ENCODE data around the gene MARK1. TPM values are rescaled to one million over a fixed set of nuclear protein-coding genes. Genes with fewer than 3 reads are reported as not detected.

Gene MARK1
- total and polyA plus RNA-seq, 10 of the 15 experiments (the other 5 are each of a cell fraction or from before 2014, with no cell fraction given), result 0.02 to 0.67 (median 0.12) TPM; not detected in 6

DNA sequence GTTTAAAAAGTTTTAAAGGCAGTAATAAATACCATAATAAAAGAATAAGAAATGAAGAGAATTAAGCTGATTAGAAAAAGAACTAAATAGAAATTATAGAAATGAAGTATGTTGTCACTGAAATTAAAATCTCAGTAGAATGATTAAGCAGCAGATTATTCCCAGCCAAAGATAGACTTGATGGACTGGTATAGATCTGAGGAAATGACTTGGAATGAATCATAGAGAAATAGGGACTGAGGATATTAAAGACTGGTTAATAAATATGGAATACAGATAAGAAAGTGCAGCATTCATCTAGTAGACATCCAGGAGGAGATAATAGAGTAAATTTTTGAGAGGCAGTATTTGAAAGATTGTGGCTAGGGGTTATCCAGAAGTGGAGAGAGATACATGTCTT, 28.7 kb downstream of the MARK1 start:
- no TSS peak for BruUV-seq (replicated peaks)
- CTCF ChIA-PET, result interaction anchor here (0.6 kb wide), 1 partner anchor 9 kb away, joined by 3 read pairs; no protein-coding TSS in a partner anchor
- TF ChIP-seq, protein P1, sequence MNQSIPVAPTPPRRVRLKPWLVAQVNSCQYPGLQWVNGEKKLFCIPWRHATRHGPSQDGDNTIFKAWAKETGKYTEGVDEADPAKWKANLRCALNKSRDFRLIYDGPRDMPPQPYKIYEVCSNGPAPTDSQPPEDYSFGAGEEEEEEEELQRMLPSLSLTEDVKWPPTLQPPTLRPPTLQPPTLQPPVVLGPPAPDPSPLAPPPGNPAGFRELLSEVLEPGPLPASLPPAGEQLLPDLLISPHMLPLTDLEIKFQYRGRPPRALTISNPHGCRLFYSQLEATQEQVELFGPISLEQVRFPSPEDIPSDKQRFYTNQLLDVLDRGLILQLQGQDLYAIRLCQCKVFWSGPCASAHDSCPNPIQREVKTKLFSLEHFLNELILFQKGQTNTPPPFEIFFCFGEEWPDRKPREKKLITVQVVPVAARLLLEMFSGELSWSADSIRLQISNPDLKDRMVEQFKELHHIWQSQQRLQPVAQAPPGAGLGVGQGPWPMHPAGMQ (IDR thresholded peaks at IDR 0.05; ENCODE audit: borderline replicate concordance), result no peak
- TF ChIP-seq SIX5 (IDR thresholded peaks at IDR 0.05; ENCODE audit: low read depth, low read length, severe bottlenecking), result no peak
- TF ChIP-seq NR2F1 (conservative IDR thresholded peaks at IDR 0.05), result no peak
- TF ChIP-seq, protein P2, sequence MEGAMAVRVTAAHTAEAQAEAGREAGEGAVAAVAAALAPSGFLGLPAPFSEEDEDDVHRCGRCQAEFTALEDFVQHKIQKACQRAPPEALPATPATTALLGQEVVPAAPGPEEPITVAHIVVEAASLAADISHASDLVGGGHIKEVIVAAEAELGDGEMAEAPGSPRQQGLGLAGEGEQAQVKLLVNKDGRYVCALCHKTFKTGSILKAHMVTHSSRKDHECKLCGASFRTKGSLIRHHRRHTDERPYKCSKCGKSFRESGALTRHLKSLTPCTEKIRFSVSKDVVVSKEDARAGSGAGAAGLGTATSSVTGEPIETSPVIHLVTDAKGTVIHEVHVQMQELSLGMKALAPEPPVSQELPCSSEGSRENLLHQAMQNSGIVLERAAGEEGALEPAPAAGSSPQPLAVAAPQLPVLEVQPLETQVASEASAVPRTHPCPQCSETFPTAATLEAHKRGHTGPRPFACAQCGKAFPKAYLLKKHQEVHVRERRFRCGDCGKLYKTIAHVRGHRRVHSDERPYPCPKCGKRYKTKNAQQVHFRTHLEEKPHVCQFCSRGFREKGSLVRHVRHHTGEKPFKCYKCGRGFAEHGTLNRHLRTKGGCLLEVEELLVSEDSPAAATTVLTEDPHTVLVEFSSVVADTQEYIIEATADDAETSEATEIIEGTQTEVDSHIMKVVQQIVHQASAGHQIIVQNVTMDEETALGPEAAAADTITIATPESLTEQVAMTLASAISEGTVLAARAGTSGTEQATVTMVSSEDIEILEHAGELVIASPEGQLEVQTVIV (IDR thresholded peaks at IDR 0.05; ENCODE audit: borderline replicate concordance, partially characterized antibody), result no peak
- TF ChIP-seq, protein P3, sequence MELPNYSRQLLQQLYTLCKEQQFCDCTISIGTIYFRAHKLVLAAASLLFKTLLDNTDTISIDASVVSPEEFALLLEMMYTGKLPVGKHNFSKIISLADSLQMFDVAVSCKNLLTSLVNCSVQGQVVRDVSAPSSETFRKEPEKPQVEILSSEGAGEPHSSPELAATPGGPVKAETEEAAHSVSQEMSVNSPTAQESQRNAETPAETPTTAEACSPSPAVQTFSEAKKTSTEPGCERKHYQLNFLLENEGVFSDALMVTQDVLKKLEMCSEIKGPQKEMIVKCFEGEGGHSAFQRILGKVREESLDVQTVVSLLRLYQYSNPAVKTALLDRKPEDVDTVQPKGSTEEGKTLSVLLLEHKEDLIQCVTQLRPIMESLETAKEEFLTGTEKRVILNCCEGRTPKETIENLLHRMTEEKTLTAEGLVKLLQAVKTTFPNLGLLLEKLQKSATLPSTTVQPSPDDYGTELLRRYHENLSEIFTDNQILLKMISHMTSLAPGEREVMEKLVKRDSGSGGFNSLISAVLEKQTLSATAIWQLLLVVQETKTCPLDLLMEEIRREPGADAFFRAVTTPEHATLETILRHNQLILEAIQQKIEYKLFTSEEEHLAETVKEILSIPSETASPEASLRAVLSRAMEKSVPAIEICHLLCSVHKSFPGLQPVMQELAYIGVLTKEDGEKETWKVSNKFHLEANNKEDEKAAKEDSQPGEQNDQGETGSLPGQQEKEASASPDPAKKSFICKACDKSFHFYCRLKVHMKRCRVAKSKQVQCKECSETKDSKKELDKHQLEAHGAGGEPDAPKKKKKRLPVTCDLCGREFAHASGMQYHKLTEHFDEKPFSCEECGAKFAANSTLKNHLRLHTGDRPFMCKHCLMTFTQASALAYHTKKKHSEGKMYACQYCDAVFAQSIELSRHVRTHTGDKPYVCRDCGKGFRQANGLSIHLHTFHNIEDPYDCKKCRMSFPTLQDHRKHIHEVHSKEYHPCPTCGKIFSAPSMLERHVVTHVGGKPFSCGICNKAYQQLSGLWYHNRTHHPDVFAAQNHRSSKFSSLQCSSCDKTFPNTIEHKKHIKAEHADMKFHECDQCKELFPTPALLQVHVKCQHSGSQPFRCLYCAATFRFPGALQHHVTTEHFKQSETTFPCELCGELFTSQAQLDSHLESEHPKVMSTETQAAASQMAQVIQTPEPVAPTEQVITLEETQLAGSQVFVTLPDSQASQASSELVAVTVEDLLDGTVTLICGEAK (IDR thresholded peaks at IDR 0.05; ENCODE audit: borderline replicate concordance), result no peak
- TF ChIP-seq, protein P4, sequence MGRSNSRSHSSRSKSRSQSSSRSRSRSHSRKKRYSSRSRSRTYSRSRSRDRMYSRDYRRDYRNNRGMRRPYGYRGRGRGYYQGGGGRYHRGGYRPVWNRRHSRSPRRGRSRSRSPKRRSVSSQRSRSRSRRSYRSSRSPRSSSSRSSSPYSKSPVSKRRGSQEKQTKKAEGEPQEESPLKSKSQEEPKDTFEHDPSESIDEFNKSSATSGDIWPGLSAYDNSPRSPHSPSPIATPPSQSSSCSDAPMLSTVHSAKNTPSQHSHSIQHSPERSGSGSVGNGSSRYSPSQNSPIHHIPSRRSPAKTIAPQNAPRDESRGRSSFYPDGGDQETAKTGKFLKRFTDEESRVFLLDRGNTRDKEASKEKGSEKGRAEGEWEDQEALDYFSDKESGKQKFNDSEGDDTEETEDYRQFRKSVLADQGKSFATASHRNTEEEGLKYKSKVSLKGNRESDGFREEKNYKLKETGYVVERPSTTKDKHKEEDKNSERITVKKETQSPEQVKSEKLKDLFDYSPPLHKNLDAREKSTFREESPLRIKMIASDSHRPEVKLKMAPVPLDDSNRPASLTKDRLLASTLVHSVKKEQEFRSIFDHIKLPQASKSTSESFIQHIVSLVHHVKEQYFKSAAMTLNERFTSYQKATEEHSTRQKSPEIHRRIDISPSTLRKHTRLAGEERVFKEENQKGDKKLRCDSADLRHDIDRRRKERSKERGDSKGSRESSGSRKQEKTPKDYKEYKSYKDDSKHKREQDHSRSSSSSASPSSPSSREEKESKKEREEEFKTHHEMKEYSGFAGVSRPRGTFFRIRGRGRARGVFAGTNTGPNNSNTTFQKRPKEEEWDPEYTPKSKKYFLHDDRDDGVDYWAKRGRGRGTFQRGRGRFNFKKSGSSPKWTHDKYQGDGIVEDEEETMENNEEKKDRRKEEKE (IDR thresholded peaks at IDR 0.05), result no peak
- no peak for TF ChIP-seq EGR1 (IDR thresholded peaks at IDR 0.05; ENCODE audit: borderline replicate concordance in 1 of 2, low read depth in 2 of 2, low read length in 2 of 2)
- no peak for TF ChIP-seq TCF12 (IDR thresholded peaks at IDR 0.05; ENCODE audit: low read depth, low read length)
- TF ChIP-seq TBL1XR1 (IDR thresholded peaks at IDR 0.05; ENCODE audit: low read depth, low read length), result no peak
- no peak for TF ChIP-seq IKZF2 (IDR thresholded peaks at IDR 0.05)
- no peak for TF ChIP-seq FOS (IDR thresholded peaks at IDR 0.05; ENCODE audit: borderline replicate concordance, extremely low read depth, insufficient read length)
- no peak for TF ChIP-seq PAX5 (IDR thresholded peaks at IDR 0.05; ENCODE audit: borderline replicate concordance, low read depth, low read length)

More for the DNA sequence above, 28.7 kb downstream of the MARK1 start:
- H3K9me3 ChIP-seq (replicated peaks; ENCODE audit: control insufficient read depth, insufficient read depth, low read length), result no peaks in the 10 kb centered on the region
- no peak overlapping the region for H3K4me2 ChIP-seq (ENCODE audit: control insufficient read depth, insufficient read depth)
- no peak overlapping the region for H3K27ac ChIP-seq (ENCODE audit: control insufficient read depth, insufficient read depth)
- ChIA-PET RAD21 (ENCODE audit: unreplicated experiment) (no interaction called here), POLR2A (no interaction called here), SMC1A (ENCODE audit: uncharacterized antibody, unreplicated experiment) (interaction anchor here (0.8 kb wide), 1 partner anchor 63 kb away, joined by 4 read pairs; no protein-coding TSS in a partner anchor)
- H3K27me3 ChIP-seq (replicated peaks in 1 of 2; ENCODE audit: control insufficient read depth in 2 of 2, insufficient read depth in 2 of 2, low read length in 1 of 2), result no peaks in the 10 kb centered on the region
- FAIRE-seq (no peak), DNase-seq (ENCODE audit: low read depth, low spot score) (no peak), ATAC-seq (no peak)
- no peak overlapping the region for H3K9ac ChIP-seq (ENCODE audit: control insufficient read depth, insufficient read depth, low read length)
- no peak overlapping the region for H3K4me3 ChIP-seq
- H3K79me2 ChIP-seq (ENCODE audit: control insufficient read depth, insufficient read depth, low read length), result no peaks in the 10 kb centered on the region
- intact Hi-C loops (cut with micrococcal nuclease; ENCODE audit: unreplicated experiment), result no loop called here
- in situ Hi-C loops (cut with MboI), result no loop called here
- no peaks in the 10 kb centered on the region for H3K36me3 ChIP-seq (ENCODE audit: control insufficient read depth in 2 of 2, insufficient read depth in 2 of 2, low read length in 1 of 2)
- no peaks in the 10 kb centered on the region for H4K20me1 ChIP-seq (ENCODE audit: control insufficient read depth, insufficient read depth)
- H3K4me1 ChIP-seq (ENCODE audit: control insufficient read depth, insufficient read depth, low read length), result no peaks in the 10 kb centered on the region
- no peak overlapping the region for H2AFZ ChIP-seq (ENCODE audit: control insufficient read depth, low read depth, low read length)

All from GM12878 (cell line).